Measurements from ENCODE around the gene SCFD1.

DNA sequence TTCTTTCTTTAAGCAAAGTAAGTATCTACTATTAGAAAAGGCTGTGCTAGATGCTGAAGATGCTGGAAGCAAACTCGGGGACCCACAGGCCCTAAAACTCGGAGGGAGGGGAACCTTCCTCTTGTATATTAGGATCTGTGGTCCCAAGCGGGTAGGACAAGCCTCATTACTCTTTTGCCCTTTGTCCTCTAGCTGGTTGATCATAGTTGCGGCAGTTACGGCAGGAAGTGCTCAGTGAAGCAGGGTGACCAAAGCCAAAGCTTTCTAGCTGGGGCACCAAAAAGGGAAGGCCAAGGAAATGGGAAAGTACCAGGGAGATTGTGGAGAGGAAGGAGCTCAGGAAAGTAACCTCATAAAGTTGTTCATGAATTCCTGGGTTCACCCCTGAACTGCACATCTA is 76.3 kb downstream of the SCFD1 start:
- TF ChIP-seq GATA3 (IDR thresholded peaks at IDR 0.05; ENCODE audit: low read depth, low read length) (no peak), GATA2 (IDR thresholded peaks at IDR 0.05; ENCODE audit: low read depth, low read length) (no peak)

Measured in SH-SY5Y (cell line).